ENCODE results near the gene ADGRD2. TPM values are rescaled to one million over a fixed set of nuclear protein-coding genes. Genes with fewer than 3 reads are reported as not detected.

The ADGRD2 gene
- total and polyA plus RNA-seq, 2 of the 13 experiments (the other 11 are each of a cell fraction or from before 2014, with no cell fraction given), result not detected

DNA sequence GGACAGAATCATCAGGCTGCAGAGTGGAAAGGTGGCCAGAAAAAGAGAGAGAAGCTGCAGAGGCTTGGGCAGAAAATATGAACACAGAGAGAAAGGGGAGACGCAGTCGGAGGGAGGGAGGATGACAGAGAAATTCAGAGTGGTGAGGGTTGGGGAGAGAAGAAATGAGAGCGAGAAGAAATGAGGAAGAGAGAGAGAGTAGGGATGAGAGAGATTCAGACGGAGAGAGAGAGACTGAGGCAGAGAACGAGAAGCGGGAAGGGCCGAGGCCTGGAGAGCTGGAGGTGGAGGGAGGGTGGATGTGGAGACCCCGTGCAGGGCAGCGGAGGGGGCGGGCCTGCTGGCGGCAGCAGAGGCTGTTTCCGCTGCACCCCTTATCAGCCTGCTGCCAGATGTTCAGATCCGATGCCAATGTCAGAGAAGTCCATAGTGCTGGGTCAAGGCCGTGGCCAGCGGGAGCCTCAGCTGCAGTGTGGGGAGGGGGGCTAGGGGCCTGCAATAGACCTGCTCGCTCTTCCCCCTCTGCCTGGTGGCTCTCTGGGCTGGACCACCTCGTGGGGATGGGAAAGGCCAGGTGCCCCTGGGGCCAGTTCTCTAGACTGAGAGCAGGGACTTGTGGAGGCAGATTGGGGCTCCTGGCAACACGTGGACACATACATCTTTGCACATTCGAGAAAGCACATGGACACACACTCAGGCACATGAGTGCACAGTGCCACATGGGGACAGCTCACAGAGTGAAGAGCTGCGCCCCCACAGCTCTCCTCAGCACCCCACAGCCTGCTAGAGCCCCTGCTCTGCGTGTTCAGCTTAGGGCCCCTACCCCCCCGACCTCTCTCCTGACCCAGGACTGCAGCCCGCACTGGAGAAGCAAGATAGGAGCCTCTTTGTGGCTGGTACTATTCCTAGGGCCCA, 61.9 kb downstream of the ADGRD2 start (continued):
- TF ChIP-seq PATZ1 (CRISPR knock-in tag; IDR thresholded peaks at IDR 0.05) (peak; percentile 87), NFAT5 (CRISPR knock-in tag; IDR thresholded peaks at IDR 0.05) (0 out of 2 replicates have a peak, but pooled peaks have one; percentile 24), ZNF12 (CRISPR knock-in tag; IDR thresholded peaks at IDR 0.05) (no peak), ZNF569 (CRISPR knock-in tag; IDR thresholded peaks at IDR 0.05; ENCODE audit: borderline replicate concordance) (no peak), NBN (conservative IDR thresholded peaks at IDR 0.05) (no peak), KLF13 (CRISPR knock-in tag; IDR thresholded peaks at IDR 0.05) (no peak), BORCS8-MEF2B (CRISPR knock-in tag; IDR thresholded peaks at IDR 0.05) (0 out of 2 replicates have a peak, but pooled peaks have one; percentile 54), ETV6 (CRISPR knock-in tag; conservative IDR thresholded peaks at IDR 0.05) (no peak), ZNF496 (CRISPR knock-in tag; IDR thresholded peaks at IDR 0.05; ENCODE audit: insufficient replicate concordance) (no peak), DMAP1 (CRISPR knock-in tag; IDR thresholded peaks at IDR 0.05) (no peak), HMGA1 (CRISPR knock-in tag; conservative IDR thresholded peaks at IDR 0.05) (no peak), GATAD2A (CRISPR knock-in tag; IDR thresholded peaks at IDR 0.05) (peak; percentile 91), BHLHE40 (IDR thresholded peaks at IDR 0.05; ENCODE audit: low read length) (no peak), ZC3H4 (CRISPR knock-in tag; IDR thresholded peaks at IDR 0.05; ENCODE audit: borderline replicate concordance) (no peak), HHEX (CRISPR knock-in tag; IDR thresholded peaks at IDR 0.05) (no peak), SP140L (CRISPR knock-in tag; IDR thresholded peaks at IDR 0.05; ENCODE audit: borderline replicate concordance) (no peak), ZNF33A (CRISPR knock-in tag; IDR thresholded peaks at IDR 0.05; ENCODE audit: borderline replicate concordance) (no peak), HNRNPLL (IDR thresholded peaks at IDR 0.05; ENCODE audit: low read depth, low read length, poor library complexity, severe bottlenecking) (no peak), KLF6 (CRISPR knock-in tag; IDR thresholded peaks at IDR 0.05) (no peak), SAFB2 (CRISPR knock-in tag; IDR thresholded peaks at IDR 0.05; ENCODE audit: borderline replicate concordance, low read depth) (no peak), RXRA (CRISPR knock-in tag; IDR thresholded peaks at IDR 0.05) (peak; percentile 91)
- TF ChIP-seq, protein P1, sequence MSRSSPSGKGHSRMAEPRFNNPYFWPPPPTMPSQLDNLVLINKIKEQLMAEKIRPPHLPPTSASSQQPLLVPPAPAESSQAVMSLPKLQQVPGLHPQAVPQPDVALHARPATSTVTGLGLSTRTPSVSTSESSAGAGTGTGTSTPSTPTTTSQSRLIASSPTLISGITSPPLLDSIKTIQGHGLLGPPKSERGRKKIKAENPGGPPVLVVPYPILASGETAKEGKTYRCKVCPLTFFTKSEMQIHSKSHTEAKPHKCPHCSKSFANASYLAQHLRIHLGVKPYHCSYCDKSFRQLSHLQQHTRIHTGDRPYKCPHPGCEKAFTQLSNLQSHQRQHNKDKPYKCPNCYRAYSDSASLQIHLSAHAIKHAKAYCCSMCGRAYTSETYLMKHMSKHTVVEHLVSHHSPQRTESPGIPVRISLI (CRISPR knock-in tag; IDR thresholded peaks at IDR 0.05; ENCODE audit: borderline replicate concordance), result peak; percentile 62; the same call in 1 of the 2 replicates

All from HepG2 (cell line).